Astrocyte (in vitro differentiated cells and primary cell): ENCODE measurements around the gene FER. TPM values are rescaled to one million over a fixed set of nuclear protein-coding genes. Genes with fewer than 3 reads are reported as not detected.

Source experiments
- DNase-seq: peaks from one replicate; pipeline ENCODE4 v3.0.0-alpha.2; 2010; ENCODE audit warnings: low read depth
- FAIRE-seq: peaks from 2 replicates; lab custom pipeline; 2011; peaks lifted over from hg19 to GRCh38; lab: Jason Lieb, UNC
- H2AFZ ChIP-seq: 2 replicates; pipeline ENCODE4 v1.6.0; 2012; ENCODE audit warnings: low read depth, low read length, inconsistent platforms
- H3K27ac ChIP-seq: 2 replicates; pipeline ENCODE4 v1.5.1; 2011; ENCODE audit warnings: low read depth, low read length, inconsistent platforms
- H3K27me3 ChIP-seq: 2 replicates; pipeline ENCODE4 v1.6.0; 2011; ENCODE audit warnings: low read length, inconsistent platforms; ENCODE audit not compliant: insufficient read depth
- H3K36me3 ChIP-seq: 2 replicates; pipeline ENCODE4 v1.5.1; 2011; ENCODE audit warnings: low read length, inconsistent platforms; ENCODE audit not compliant: insufficient read depth
- H3K4me1 ChIP-seq: 2 replicates; pipeline ENCODE4 v1.5.1; 2011; ENCODE audit warnings: low read length, inconsistent platforms; ENCODE audit not compliant: insufficient read depth
- H3K4me2 ChIP-seq: 2 replicates; pipeline ENCODE4 v1.6.0; 2012; ENCODE audit warnings: low read length, inconsistent platforms
- H3K4me3 ChIP-seq: 2 replicates; pipeline ENCODE4 v1.5.1; 2011; ENCODE audit warnings: low read depth, mild to moderate bottlenecking, low read length, inconsistent platforms; ENCODE audit not compliant: insufficient read depth
- H3K79me2 ChIP-seq: 2 replicates; pipeline ENCODE4 v1.6.0; 2012; ENCODE audit warnings: mild to moderate bottlenecking, low read length, inconsistent platforms; ENCODE audit not compliant: insufficient read depth
- H3K9ac ChIP-seq: 2 replicates; pipeline ENCODE4 v1.6.0; 2012; ENCODE audit warnings: mild to moderate bottlenecking, low read length, inconsistent platforms
- H3K9me3 ChIP-seq: 2 replicates; pipeline ENCODE4 v1.5.1; 2012; ENCODE audit warnings: low read depth, mild to moderate bottlenecking, low read length, inconsistent platforms; ENCODE audit not compliant: insufficient read depth
- H4K20me1 ChIP-seq: 2 replicates; pipeline ENCODE4 v1.6.0; 2012; ENCODE audit warnings: low read length, inconsistent platforms; ENCODE audit not compliant: insufficient read depth
- H3K27ac Mint-ChIP-seq: one replicate; pipeline ENCODE4 v1.8.0; 2021; ENCODE audit warnings: mild to moderate bottlenecking, mixed read lengths; ENCODE audit not compliant: unreplicated experiment
- H3K27me3 Mint-ChIP-seq: one replicate; pipeline ENCODE4 v1.8.0; 2021; ENCODE audit warnings: low read depth, mixed read lengths; ENCODE audit not compliant: unreplicated experiment
- H3K36me3 Mint-ChIP-seq: one replicate; pipeline ENCODE4 v1.8.0; 2021; ENCODE audit warnings: low read depth, mixed read lengths; ENCODE audit not compliant: unreplicated experiment
- H3K4me1 Mint-ChIP-seq: one replicate; pipeline ENCODE4 v1.8.0; 2021; ENCODE audit warnings: low read depth, mixed read lengths; ENCODE audit not compliant: unreplicated experiment
- H3K4me3 Mint-ChIP-seq: one replicate; pipeline ENCODE4 v1.8.0; 2021; ENCODE audit warnings: mild to moderate bottlenecking, moderate library complexity, mixed read lengths; ENCODE audit not compliant: unreplicated experiment
- H3K9me3 Mint-ChIP-seq: one replicate; pipeline ENCODE4 v1.8.0; 2021; ENCODE audit warnings: mild to moderate bottlenecking, mixed read lengths; ENCODE audit not compliant: unreplicated experiment
- EZH2 ChIP-seq: IDR thresholded peaks from 2 replicates; pipeline ENCODE4 v1.6.1; 2012; ENCODE audit warnings: mild to moderate bottlenecking, low read length, inconsistent platforms; ENCODE audit not compliant: insufficient read depth
- total RNA-seq: library from RNA; stranded (reverse); gene quantifications from 2 replicates; pipeline ENCODE4 v1.2.1, GENCODE V29; 2021
- TF ChIP-seq, protein P1 (sequence below): IDR thresholded peaks from 2 replicates; pipeline ENCODE4 v1.5.1; 2011; ENCODE audit warnings: low read depth, mild to moderate bottlenecking, inconsistent platforms, low read length, moderate library complexity; ENCODE audit not compliant: insufficient read depth

Gene FER
- total RNA-seq, 1 donor from 2014 or later: 21.6 TPM

DNA sequence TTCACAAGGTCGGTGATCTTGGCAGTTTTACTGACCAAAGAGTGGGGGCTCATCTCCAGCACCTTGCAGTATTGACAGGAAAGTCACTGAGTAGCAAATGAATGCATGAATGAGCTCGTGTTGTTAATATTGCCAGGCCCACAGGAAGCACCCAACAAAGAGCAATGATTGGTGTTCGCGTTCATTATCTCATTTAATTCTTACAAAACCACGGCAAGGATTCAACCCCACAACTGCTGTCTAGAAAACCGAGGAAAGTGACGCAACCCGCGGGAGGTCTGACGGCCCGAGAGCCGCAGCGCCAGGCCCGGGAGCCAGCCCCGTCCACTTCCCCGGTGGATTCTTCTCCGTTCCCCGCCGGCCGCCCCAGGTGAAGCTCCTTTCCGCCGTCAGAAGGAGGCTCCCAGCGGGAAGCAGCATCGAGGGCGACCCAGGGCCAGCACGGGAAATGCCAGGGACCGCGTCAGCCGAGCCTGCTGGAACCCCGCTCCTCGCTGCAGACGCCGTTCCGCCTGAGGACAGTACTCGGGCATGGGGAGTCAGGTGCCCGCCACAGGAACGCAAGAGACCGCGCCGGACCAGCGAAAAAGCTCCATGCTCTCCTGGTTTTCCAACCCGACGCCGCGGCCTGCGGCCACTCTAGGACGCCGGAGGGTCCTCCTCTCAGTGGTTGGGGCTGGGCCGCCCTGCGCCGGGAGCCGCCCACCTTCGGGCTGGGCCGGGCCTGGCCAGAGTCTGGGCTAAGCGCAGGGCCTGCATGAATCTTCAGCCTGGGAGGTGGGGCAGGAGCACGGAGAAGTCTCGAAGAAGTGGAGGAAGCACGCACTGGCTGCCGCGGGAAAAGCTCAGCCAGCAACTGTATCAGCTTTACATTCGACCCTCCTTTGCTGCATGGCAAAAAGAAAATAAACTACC lies 19.8 kb upstream of the FER start:
- Histone ChIP-seq H3K36me3 (no peaks in the 10 kb centered on the region), H3K27ac (peak overlapping the region; percentile 84), H4K20me1 (no peaks in the 10 kb centered on the region), H3K27me3 (no peaks in the 10 kb centered on the region), H3K79me2 (no peaks in the 10 kb centered on the region), H3K9ac (peak overlapping the region; percentile 89), H2AFZ (peak overlapping the region; percentile 95), H3K9me3 (no peaks in the 10 kb centered on the region), H3K4me3 (peak overlapping the region; percentile 73), H3K4me1 (peaks cover 3% of the 10 kb centered on the region), H3K4me2 (peak overlapping the region; percentile 92)
- Mint-ChIP-seq H3K27ac (peak overlapping the region; percentile 97), H3K36me3 (no peaks in the 10 kb centered on the region), H3K27me3 (no peaks in the 10 kb centered on the region), H3K4me1 (peaks cover 4% of the 10 kb centered on the region), H3K9me3 (no peaks in the 10 kb centered on the region), H3K4me3 (peak overlapping the region; percentile 91)
- FAIRE-seq (no peak), DNase-seq (peak; percentile 87)
- TF ChIP-seq, protein P1, sequence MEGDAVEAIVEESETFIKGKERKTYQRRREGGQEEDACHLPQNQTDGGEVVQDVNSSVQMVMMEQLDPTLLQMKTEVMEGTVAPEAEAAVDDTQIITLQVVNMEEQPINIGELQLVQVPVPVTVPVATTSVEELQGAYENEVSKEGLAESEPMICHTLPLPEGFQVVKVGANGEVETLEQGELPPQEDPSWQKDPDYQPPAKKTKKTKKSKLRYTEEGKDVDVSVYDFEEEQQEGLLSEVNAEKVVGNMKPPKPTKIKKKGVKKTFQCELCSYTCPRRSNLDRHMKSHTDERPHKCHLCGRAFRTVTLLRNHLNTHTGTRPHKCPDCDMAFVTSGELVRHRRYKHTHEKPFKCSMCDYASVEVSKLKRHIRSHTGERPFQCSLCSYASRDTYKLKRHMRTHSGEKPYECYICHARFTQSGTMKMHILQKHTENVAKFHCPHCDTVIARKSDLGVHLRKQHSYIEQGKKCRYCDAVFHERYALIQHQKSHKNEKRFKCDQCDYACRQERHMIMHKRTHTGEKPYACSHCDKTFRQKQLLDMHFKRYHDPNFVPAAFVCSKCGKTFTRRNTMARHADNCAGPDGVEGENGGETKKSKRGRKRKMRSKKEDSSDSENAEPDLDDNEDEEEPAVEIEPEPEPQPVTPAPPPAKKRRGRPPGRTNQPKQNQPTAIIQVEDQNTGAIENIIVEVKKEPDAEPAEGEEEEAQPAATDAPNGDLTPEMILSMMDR: no peak
- TF ChIP-seq EZH2: no peak

DNA sequence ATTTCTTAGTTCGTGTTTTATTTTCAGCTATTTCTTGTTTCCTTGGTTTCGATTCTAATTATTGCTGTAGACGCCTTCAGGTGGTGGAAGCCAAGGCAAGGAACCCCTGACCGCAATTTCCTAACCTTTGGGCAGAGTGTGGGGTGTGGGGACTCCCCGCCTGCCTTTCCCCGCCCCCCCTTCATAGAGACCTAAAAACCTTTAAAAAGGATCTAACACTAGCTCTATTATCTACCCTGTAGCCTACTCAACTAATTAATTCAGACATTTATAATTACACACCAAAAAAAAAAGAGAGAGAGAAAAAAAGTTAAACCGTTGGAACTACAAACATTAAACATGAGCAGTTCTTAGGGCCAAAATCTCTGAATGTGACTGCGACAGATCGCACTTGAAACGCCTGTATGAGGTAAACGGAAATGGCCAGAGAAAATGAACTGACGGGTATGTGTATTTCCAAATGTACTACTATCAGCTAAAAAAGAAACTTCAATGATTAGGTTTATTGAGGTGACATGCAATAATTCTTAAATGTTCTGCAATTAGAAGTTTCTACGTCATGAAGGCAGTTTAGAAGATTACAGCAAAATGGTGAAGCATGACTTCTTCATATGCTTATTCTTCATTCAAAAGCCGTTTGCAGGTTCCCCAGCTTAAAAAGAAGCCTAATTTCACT lies 19.0 kb upstream of the FER start:
- no peaks in the 10 kb centered on the region for H3K9me3 Mint-ChIP-seq
- peak overlapping the region; percentile 84 for H3K27ac ChIP-seq

More for the DNA sequence above, 19.0 kb upstream of the FER start:
- Histone ChIP-seq H3K4me2 (peak overlapping the region; percentile 92), H3K36me3 (no peaks in the 10 kb centered on the region), H3K4me1 (peaks cover 3% of the 10 kb centered on the region), H4K20me1 (no peaks in the 10 kb centered on the region), H3K9me3 (no peaks in the 10 kb centered on the region), H3K79me2 (no peaks in the 10 kb centered on the region), H3K27me3 (no peaks in the 10 kb centered on the region), H2AFZ (peak overlapping the region; percentile 95), H3K9ac (peak overlapping the region; percentile 89), H3K4me3 (peak overlapping the region; percentile 73)
- DNase-seq: no peak
- Mint-ChIP-seq H3K36me3 (no peaks in the 10 kb centered on the region), H3K4me1 (peaks cover 4% of the 10 kb centered on the region), H3K27ac (peak overlapping the region; percentile 75), H3K4me3 (peak overlapping the region; percentile 91), H3K27me3 (no peaks in the 10 kb centered on the region)
- no peak for TF ChIP-seq EZH2
- TF ChIP-seq, protein P1: no peak
- no peak for FAIRE-seq
